Ovary (tissue), 3 donors: ENCODE measurements around the gene ANO8.

Experiments used
- POLR2A ChIP-seq: fragments of 450-650 bp; IDR thresholded peaks from one replicate; pipeline ENCODE4 v1.6.1; 2017; ENCODE audit warnings: antibody characterized with exemption, mild to moderate bottlenecking, moderate library complexity
- TF ChIP-seq, protein P1 (sequence below), 3 donors: fragments of 450-650 bp in 2 of 3; fragments of 200-600 bp in 1 of 3; IDR thresholded peaks; one replicate each; pipeline versions ENCODE4 v1.5.1 to v1.8.0; 2016 to 2022; ENCODE audit warnings: antibody characterized with exemption in 3 of 3, mild to moderate bottlenecking in 1 of 3
- donor health status: DM: no; HTN: no; CAD: no.

DNA sequence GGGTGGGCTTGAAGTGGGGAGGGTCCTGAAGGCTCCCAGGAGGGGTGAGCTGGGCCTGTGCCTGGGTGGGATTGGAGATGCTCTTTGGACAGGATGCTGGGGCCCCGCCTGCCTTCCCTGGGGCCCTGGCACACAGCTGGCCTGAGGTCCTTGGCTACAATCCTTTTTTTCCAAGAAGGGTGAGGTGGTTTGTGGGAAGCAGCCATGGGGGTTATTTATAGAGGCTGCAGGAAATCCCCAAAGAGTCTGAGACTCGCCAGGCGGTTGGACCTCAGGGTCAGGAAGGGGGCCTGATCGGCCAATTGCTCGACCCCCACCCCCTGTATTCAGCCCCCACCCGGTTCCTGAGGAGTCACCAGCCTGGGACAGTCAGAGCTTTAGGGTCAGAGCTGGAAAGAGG lies 12.7 kb upstream of the ANO8 start:
- TF ChIP-seq, protein P1, sequence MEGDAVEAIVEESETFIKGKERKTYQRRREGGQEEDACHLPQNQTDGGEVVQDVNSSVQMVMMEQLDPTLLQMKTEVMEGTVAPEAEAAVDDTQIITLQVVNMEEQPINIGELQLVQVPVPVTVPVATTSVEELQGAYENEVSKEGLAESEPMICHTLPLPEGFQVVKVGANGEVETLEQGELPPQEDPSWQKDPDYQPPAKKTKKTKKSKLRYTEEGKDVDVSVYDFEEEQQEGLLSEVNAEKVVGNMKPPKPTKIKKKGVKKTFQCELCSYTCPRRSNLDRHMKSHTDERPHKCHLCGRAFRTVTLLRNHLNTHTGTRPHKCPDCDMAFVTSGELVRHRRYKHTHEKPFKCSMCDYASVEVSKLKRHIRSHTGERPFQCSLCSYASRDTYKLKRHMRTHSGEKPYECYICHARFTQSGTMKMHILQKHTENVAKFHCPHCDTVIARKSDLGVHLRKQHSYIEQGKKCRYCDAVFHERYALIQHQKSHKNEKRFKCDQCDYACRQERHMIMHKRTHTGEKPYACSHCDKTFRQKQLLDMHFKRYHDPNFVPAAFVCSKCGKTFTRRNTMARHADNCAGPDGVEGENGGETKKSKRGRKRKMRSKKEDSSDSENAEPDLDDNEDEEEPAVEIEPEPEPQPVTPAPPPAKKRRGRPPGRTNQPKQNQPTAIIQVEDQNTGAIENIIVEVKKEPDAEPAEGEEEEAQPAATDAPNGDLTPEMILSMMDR (IDR thresholded peaks at IDR 0.05): no peak
- TF ChIP-seq POLR2A: no peak
